Measurements from ENCODE around the gene TRPM7. TPM values are rescaled to one million over a fixed set of nuclear protein-coding genes. Genes with fewer than 3 reads are reported as not detected.

The TRPM7 gene
- polyA plus RNA-seq, 3 donors = 6.2 to 11.7 (median 10.5) TPM

- no peak overlapping the region for H3K27ac ChIP-seq (ENCODE audit: low read depth, low read length)
- WGBS, 3 donors = 85 to 94% (median 93%) methylated on average over 4 of the region's 4 CpGs
These were observed 155.4 kb downstream of the TRPM7 start for GRCh38 chr15:50531163-50531562.

GRCh38 chr15:50523851-50524251 is 162.7 kb downstream of the TRPM7 start:
- 46 to 67% (median 61%) methylated on average over 5 of the region's 5 CpGs for WGBS, 3 donors

GRCh38 chr15:50519740-50520425 is 166.7 kb downstream of the TRPM7 start:
- 77 to 83% (median 80%) methylated on average over 7 of the region's 7 CpGs for WGBS, 3 donors
- no peak overlapping the region for H3K27ac ChIP-seq (ENCODE audit: low read depth, low read length)

More at GRCh38 chr15:50523851-50524251, 162.7 kb downstream of the TRPM7 start:
- no peak overlapping the region for H3K27ac ChIP-seq (ENCODE audit: low read depth, low read length)

- no peak overlapping the region for H3K27ac ChIP-seq (ENCODE audit: low read depth, low read length)
These were observed 173.6 kb downstream of the TRPM7 start for GRCh38 chr15:50513001-50513400.

Other genes with a start within 250 kb of the TRPM7 start
- not detected for gene USP50, start 140.1 kb downstream of the TRPM7 start, polyA plus RNA-seq
- gene SPPL2A, start 78.9 kb upstream of the TRPM7 start, polyA plus RNA-seq = 10 to 100 TPM; 28.6 to 49.4 (median 39.2) TPM
- 1 to 10 TPM; 1.1 to 3.8 (median 3.1) TPM for gene AP4E1, start 221.9 kb upstream of the TRPM7 start, polyA plus RNA-seq